Psoas muscle (tissue), 8 donors: ENCODE data around the gene KATNB1. TPM values are rescaled to one million over a fixed set of nuclear protein-coding genes. Genes with fewer than 3 reads are reported as not detected.
A peak's percentile ranks its signal among the peaks of the same experiment; 100 is the strongest.

Source experiments
- ATAC-seq, 4 donors: fragments of 200-7000 bp; cut with Tn5 transposase; one replicate each; pipeline ENCODE4 v1.9.1; 2020; ENCODE audit warnings: moderate library complexity in 3 of 4, mild to moderate bottlenecking in 2 of 4
- DNase-seq, 2 donors: peaks; one replicate each; pipeline ENCODE4 v3.0.0-alpha.2; 2020
- H3K27ac ChIP-seq: fragments of 200-600 bp; one replicate; pipeline ENCODE4 v1.8.0; 2022
- H3K27me3 ChIP-seq, 3 donors: fragments of 200-600 bp in 1 of 3; one replicate each; pipeline versions ENCODE4 v1.6.1 to v1.8.0; 2013 to 2022; ENCODE audit warnings: low read length in 2 of 3, mild to moderate bottlenecking in 2 of 3, moderate library complexity in 1 of 3; ENCODE audit not compliant: insufficient read depth in 3 of 3
- H3K36me3 ChIP-seq, 2 donors: fragments of 200-600 bp in 1 of 2; one replicate each; pipeline versions ENCODE4 v1.6.1 to v1.8.0; 2013 to 2022; ENCODE audit warnings: low read depth in 1 of 2, mild to moderate bottlenecking in 1 of 2, moderate library complexity in 1 of 2; ENCODE audit not compliant: insufficient read depth in 1 of 2
- H3K4me1 ChIP-seq: fragments of 200-600 bp; one replicate; pipeline ENCODE4 v1.8.0; 2022
- H3K4me3 ChIP-seq: fragments of 200-600 bp; one replicate; pipeline ENCODE4 v1.8.0; 2022; ENCODE audit warnings: mild to moderate bottlenecking
- H3K9me3 ChIP-seq: fragments of 200-600 bp; one replicate; pipeline ENCODE4 v1.8.0; 2022
- WGBS, 3 donors: extraction: QIAGEN DNeasy Blood & Tissue Kit; methylation state at CpG; one replicate each; pipeline versions ENCODE4 v1.1.6 to v1.1.7; 2013; 5-methylcytosine and 5-hydroxymethylcytosine counted together
- intact Hi-C, 2 donors: fragments of 100-400 bp; cut with DNase I; formaldehyde crosslinking; loops; one replicate each; pipeline versions ENCODE4 v1.11.0 to v1.14.2; 2022
- polyA plus RNA-seq, 3 donors: library from polyadenylated mRNA; stranded (reverse); fragments of 200-250 nt; gene quantifications; one replicate each; pipeline ENCODE4 v1.2.3, GENCODE V29; 2013
- total RNA-seq, 4 donors: library from RNA; stranded (reverse); fragmentation: NEBNext Ultra II Directional in 2 of 4; extraction: Animal tissue kit (Norgen Biotek cat#: 25700) in 2 of 4; gene quantifications; one replicate each; pipeline versions ENCODE4 v1.2.1 to v1.2.4, GENCODE V29; 2021 to 2023
- TF ChIP-seq, protein P1 (sequence below): fragments of 200-600 bp; IDR thresholded peaks from one replicate; pipeline ENCODE4 v1.8.0; 2022; ENCODE audit warnings: antibody characterized with exemption
- donor health status: healthy with polysubstance abuse.
- donor health status: DM: no; HTN: no; CAD: no; lungs with moderate emphysema.
- donor health status: Bipolar disorder and iron deficiency.
- donor health status: healthy.
- donor health status: DM: yes; HTN: yes; CAD: no.
- donor health status: DM: no; HTN: no; CAD: no.
- donor health status: DM: no; HTN: no; CAD: no.
- donor health status: DM: yes; HTN: yes; CAD: no.

KATNB1 gene
- total and polyA plus RNA-seq, 7 donors, result 6.3 to 15.6 (median 9.2) TPM

DNA sequence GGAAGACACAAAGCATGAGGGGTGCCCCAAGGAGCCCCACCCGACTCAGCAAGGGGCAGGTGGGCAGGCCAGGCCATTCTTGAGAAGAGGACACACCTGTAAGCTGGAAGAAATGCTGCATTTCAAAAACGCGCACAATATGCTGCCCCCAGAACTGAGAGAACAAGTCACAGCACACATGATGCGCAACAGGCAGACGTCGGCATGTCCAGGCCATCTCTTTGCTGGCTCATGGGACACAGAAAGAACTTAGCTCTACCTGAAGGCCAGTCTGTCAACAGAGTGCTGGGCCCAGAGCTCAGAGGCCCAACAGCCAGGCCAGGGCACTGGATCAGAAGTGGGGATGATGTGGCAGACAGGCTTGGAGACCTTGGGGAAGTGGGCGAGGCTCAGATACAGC is 48.8 kb downstream of the KATNB1 start:
- Histone ChIP-seq H3K27ac (no peak overlapping the region), H3K4me3 (no peak overlapping the region), H3K36me3 (no peaks in the 10 kb centered on the region), H3K9me3 (no peaks in the 10 kb centered on the region), H3K27me3 (no peaks in the 10 kb centered on the region), H3K4me1 (peaks cover 6% of the 10 kb centered on the region)
- TF ChIP-seq, protein P1, sequence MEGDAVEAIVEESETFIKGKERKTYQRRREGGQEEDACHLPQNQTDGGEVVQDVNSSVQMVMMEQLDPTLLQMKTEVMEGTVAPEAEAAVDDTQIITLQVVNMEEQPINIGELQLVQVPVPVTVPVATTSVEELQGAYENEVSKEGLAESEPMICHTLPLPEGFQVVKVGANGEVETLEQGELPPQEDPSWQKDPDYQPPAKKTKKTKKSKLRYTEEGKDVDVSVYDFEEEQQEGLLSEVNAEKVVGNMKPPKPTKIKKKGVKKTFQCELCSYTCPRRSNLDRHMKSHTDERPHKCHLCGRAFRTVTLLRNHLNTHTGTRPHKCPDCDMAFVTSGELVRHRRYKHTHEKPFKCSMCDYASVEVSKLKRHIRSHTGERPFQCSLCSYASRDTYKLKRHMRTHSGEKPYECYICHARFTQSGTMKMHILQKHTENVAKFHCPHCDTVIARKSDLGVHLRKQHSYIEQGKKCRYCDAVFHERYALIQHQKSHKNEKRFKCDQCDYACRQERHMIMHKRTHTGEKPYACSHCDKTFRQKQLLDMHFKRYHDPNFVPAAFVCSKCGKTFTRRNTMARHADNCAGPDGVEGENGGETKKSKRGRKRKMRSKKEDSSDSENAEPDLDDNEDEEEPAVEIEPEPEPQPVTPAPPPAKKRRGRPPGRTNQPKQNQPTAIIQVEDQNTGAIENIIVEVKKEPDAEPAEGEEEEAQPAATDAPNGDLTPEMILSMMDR, result no peak
- DNase-seq (peak; percentile 9 to 27), ATAC-seq (no peak)
- intact Hi-C loops, result no loop called here
- 92 to 94% (median 93%) methylated on average over 7 of the region's 7 CpGs for WGBS, 3 donors

DNA sequence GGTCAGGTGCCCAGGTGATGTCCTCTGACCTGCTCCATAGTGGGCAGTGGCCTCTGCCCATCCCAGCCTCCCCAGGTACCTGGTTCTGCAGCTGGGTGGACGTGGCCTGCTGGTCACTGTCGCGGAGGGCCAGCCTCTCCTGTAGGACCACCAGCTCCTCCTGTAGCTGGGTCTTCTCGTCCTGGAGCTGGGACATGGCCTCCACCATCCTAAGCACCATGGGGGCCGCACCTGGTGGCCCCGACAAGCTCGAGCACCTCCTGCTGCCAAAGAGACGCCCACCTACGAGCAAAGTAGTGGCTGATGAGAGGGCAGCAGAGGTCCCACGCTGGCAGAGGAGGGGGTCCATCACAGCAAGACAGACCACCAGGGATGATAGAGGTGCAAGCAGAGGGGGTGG is 49.8 kb downstream of the KATNB1 start:
- Histone ChIP-seq H3K27me3 (no peaks in the 10 kb centered on the region), H3K4me3 (no peak overlapping the region), H3K36me3 (no peaks in the 10 kb centered on the region), H3K9me3 (no peaks in the 10 kb centered on the region), H3K27ac (no peak overlapping the region), H3K4me1 (peaks cover 9% of the 10 kb centered on the region)
- DNase-seq (peak; percentile 12 to 28), ATAC-seq (no peak)
- TF ChIP-seq, protein P1, result no peak
- WGBS, 3 donors, result 96 to 98% (median 97%) methylated on average over 9 to 10 of the region's 10 CpGs
- intact Hi-C loops, result no loop called here

DNA sequence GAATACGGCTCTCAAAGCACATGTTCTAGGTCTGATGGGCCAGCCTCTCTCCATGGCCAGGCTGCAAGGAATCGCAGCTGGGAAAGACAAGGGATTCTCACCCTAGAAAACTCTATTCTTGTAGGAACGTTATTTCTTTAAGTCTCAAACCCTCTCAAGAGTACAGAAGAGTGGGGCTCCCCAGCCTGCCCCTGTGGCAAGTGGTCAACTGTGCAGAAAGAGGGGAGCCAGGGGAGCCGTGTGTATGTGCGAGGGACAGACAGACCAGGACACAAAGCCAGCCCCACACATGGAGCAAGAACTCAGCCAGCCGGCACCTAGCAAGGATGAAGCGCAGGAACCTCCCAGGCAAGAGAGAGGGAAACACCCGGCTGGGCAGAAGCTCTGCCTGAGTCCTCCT is 50.4 kb downstream of the KATNB1 start:
- peaks cover 14% of the 10 kb centered on the region for H3K4me1 ChIP-seq
- H3K27ac ChIP-seq, result no peak overlapping the region
- TF ChIP-seq, protein P1, result no peak
- H3K36me3 ChIP-seq, result no peaks in the 10 kb centered on the region
- peak in 1 of 2 donors; percentile 2 for DNase-seq
- H3K27me3 ChIP-seq, result no peaks in the 10 kb centered on the region
- no peaks in the 10 kb centered on the region for H3K9me3 ChIP-seq
- 95 to 99% (median 98%) methylated on average over 8 of the region's 8 CpGs for WGBS, 3 donors
- H3K4me3 ChIP-seq, result no peak overlapping the region
- intact Hi-C loops, result no loop called here
- no peak for ATAC-seq

DNA sequence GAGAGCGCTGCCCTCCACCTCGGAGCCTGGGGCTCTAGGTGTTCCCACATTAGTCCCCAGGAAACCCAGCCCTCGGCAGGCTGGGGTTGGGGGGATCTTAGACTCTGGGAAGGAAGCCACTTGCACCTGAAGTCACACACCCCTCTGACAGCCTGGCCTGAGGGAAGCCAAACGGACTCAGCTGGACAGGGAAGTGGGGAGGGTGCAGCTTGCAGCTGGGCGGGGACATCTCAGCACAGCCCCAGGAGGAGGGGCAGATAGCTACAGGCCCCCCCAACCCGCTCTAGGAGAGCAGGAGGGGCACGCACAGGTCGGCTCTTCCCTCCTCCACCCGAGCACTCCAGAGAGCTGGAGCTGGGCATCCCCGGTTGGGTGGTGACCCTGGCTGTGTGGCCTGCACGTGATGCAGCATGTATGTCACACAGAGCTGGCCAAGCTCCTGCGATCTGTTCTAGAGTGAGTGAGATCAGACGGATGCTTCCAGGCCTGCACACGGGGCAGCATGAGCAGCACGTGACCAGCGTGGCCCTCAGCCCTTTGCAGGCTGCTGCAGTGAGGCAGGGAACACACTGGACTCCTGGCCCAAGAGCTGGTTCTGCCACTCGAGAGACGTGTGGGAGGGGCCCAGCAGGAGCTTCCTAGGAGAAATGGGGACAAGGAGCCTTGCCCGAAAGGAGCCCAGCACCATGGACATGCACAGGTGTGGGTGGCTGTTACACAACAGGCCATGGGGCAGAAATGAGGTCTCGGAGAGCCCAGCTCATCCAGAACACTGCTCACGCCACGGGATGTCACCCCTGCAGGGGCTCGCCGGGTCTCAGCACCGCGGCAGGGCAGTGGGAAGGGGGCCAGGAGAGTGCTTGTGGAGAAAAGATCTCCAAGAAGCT is 51.3 kb downstream of the KATNB1 start:
- Histone ChIP-seq H3K36me3 (no peaks in the 10 kb centered on the region), H3K4me3 (no peak overlapping the region), H3K4me1 (peaks cover 22% of the 10 kb centered on the region), H3K9me3 (no peaks in the 10 kb centered on the region), H3K27ac (peak overlapping the region; percentile 41), H3K27me3 (no peaks in the 10 kb centered on the region)
- DNase-seq (peak; percentile 77 to 87), ATAC-seq (peak; percentile 62 to 85 (median 84))
- TF ChIP-seq, protein P1, result no peak
- 49 to 64% (median 60%) methylated on average over 24 to 26 of the region's 26 CpGs for WGBS, 3 donors
- intact Hi-C loops, result no loop called here
